ENCODE results near the gene CITED4. TPM values are rescaled to one million over a fixed set of nuclear protein-coding genes. Genes with fewer than 3 reads are reported as not detected.

The CITED4 gene
- total and polyA plus RNA-seq, 2 donors (not counting 1 experiment from before 2014, with no cell fraction given), result 0.20 to 1.7 TPM

GRCh38 chr1:40861224-40862003, 749 bp downstream of the CITED4 start:
- no peak for TF ChIP-seq EZH2 (IDR thresholded peaks at IDR 0.05; ENCODE audit: low read length, missing control alignments)
- TF ChIP-seq CTCF (conservative IDR thresholded peaks at IDR 0.05 in 1 of 2, IDR thresholded peaks at IDR 0.05 in 1 of 2; ENCODE audit: low read depth in 1 of 2, low read length in 2 of 2), result no peak
- no peaks in the 10 kb centered on the region for H3K79me2 ChIP-seq (ENCODE audit: control insufficient read depth, insufficient read depth, low read length)
- peak overlapping the region; percentile 88 for H3K4me2 ChIP-seq (ENCODE audit: extremely low read depth, insufficient read depth, low read length)
- H3K27ac ChIP-seq (ENCODE audit: insufficient read depth, low read length), result no peak overlapping the region
- H3K27me3 ChIP-seq (ENCODE audit: control insufficient read depth, insufficient read depth, low read length), result peaks cover 2% of the 10 kb centered on the region
- H4K20me1 ChIP-seq (ENCODE audit: control insufficient read depth, extremely low read depth, insufficient read depth, low read length), result no peaks in the 10 kb centered on the region
- H3K4me3 ChIP-seq (replicated peaks in 1 of 4; ENCODE audit: control extremely low read depth in 1 of 4, insufficient read depth in 1 of 4, low read depth in 3 of 4, low read length in 4 of 4), result peak overlapping the region in 3 of 4 experiments; percentile 31 to 62 (median 49)
- H3K4me1 ChIP-seq (ENCODE audit: control insufficient read depth, extremely low read depth, insufficient read depth, low read length), result peaks cover 2% of the 10 kb centered on the region
- peak overlapping the region; percentile 54 for H3K9ac ChIP-seq (ENCODE audit: insufficient read depth, low read length)
- peak overlapping the region; percentile 48 for H2AFZ ChIP-seq (ENCODE audit: low read length)
- H3K9me3 ChIP-seq (ENCODE audit: control insufficient read depth, insufficient read depth, low read depth, low read length), result no peaks in the 10 kb centered on the region
- peak; percentile 48 to 58 for DNase-seq (ENCODE audit: low read depth in 2 of 2)
- H3K36me3 ChIP-seq (ENCODE audit: control insufficient read depth, insufficient read depth, low read length), result no peaks in the 10 kb centered on the region

GRCh38 chr1:40860706-40861223, 1.4 kb downstream of the CITED4 start:
- DNase-seq (ENCODE audit: low read depth in 2 of 2), result no peak
- Histone ChIP-seq H3K9me3 (ENCODE audit: control insufficient read depth, insufficient read depth, low read depth, low read length) (no peaks in the 10 kb centered on the region), H3K9ac (ENCODE audit: insufficient read depth, low read length) (peak overlapping the region; percentile 54), H3K4me1 (ENCODE audit: control insufficient read depth, extremely low read depth, insufficient read depth, low read length) (no peaks in the 10 kb centered on the region), H3K4me2 (ENCODE audit: extremely low read depth, insufficient read depth, low read length) (peak overlapping the region; percentile 88), H4K20me1 (ENCODE audit: control insufficient read depth, extremely low read depth, insufficient read depth, low read length) (no peaks in the 10 kb centered on the region), H3K4me3 (replicated peaks in 1 of 4; ENCODE audit: control extremely low read depth in 1 of 4, insufficient read depth in 1 of 4, low read depth in 3 of 4, low read length in 4 of 4) (peak overlapping the region in 2 of 4 experiments; percentile 31 to 48), H3K27me3 (ENCODE audit: control insufficient read depth, insufficient read depth, low read length) (peaks cover 2% of the 10 kb centered on the region), H3K79me2 (ENCODE audit: control insufficient read depth, insufficient read depth, low read length) (no peaks in the 10 kb centered on the region), H3K36me3 (ENCODE audit: control insufficient read depth, insufficient read depth, low read length) (no peaks in the 10 kb centered on the region), H2AFZ (ENCODE audit: low read length) (peak overlapping the region; percentile 48), H3K27ac (ENCODE audit: insufficient read depth, low read length) (no peak overlapping the region)
- TF ChIP-seq CTCF (conservative IDR thresholded peaks at IDR 0.05 in 1 of 2, IDR thresholded peaks at IDR 0.05 in 1 of 2; ENCODE audit: low read depth in 1 of 2, low read length in 2 of 2), result no peak
- TF ChIP-seq EZH2 (IDR thresholded peaks at IDR 0.05; ENCODE audit: low read length, missing control alignments), result peak; percentile 54

- Histone ChIP-seq H3K9me3 (ENCODE audit: control insufficient read depth, insufficient read depth, low read depth, low read length) (no peaks in the 10 kb centered on the region), H3K27me3 (ENCODE audit: control insufficient read depth, insufficient read depth, low read length) (peaks cover 2% of the 10 kb centered on the region), H3K27ac (ENCODE audit: insufficient read depth, low read length) (no peak overlapping the region), H3K4me2 (ENCODE audit: extremely low read depth, insufficient read depth, low read length) (no peak overlapping the region), H4K20me1 (ENCODE audit: control insufficient read depth, extremely low read depth, insufficient read depth, low read length) (no peaks in the 10 kb centered on the region), H3K36me3 (ENCODE audit: control insufficient read depth, insufficient read depth, low read length) (no peaks in the 10 kb centered on the region), H3K9ac (ENCODE audit: insufficient read depth, low read length) (no peak overlapping the region), H3K4me3 (replicated peaks in 1 of 4; ENCODE audit: control extremely low read depth in 1 of 4, insufficient read depth in 1 of 4, low read depth in 3 of 4, low read length in 4 of 4) (no peak overlapping the region), H2AFZ (ENCODE audit: low read length) (no peak overlapping the region), H3K4me1 (ENCODE audit: control insufficient read depth, extremely low read depth, insufficient read depth, low read length) (no peaks in the 10 kb centered on the region), H3K79me2 (ENCODE audit: control insufficient read depth, insufficient read depth, low read length) (no peaks in the 10 kb centered on the region)
- DNase-seq (ENCODE audit: low read depth in 2 of 2), result no peak
- TF ChIP-seq CTCF (conservative IDR thresholded peaks at IDR 0.05 in 1 of 2, IDR thresholded peaks at IDR 0.05 in 1 of 2; ENCODE audit: low read depth in 1 of 2, low read length in 2 of 2) (no peak), EZH2 (IDR thresholded peaks at IDR 0.05; ENCODE audit: low read length, missing control alignments) (no peak)
These were observed 3.2 kb downstream of the CITED4 start for GRCh38 chr1:40858856-40859416.

All from fibroblast of lung (primary cell).